A549 (cell line): ENCODE results near the gene HYAL3.

ENCODE experiments used
- CEBPB ChIP-seq, 2 experiments: fragments of >200 bp in 1 of 2; sonication (Bioruptor Twin) in 1 of 2; formaldehyde crosslinking in 1 of 2; IDR thresholded peaks; 2 replicates each; pipeline ENCODE4 v1.6.1; 2012 to 2016
- REST ChIP-seq: fragments of 200-600 bp; sonication (generic); IDR thresholded peaks from 2 replicates; pipeline ENCODE4 v1.6.1; 2016; ENCODE audit warnings: antibody characterized with exemption, mild to moderate bottlenecking, moderate library complexity

DNA sequence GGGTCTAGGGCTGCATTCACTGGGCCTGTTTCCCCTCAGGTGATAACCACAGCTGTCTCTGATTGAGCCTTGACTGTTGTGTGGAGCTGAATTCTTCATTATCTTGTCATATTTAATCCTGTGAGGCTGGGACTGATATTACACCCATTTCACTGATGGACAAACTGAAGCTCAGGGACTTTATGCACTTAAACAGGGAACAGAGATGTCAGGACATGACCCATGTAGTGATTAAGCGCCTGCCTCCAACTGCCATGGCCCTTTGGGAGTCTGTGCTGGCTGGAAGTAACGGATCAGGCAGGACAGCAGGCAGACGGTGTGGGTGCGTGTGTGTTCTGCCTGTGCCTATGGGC is 55.7 kb downstream of the HYAL3 start:
- TF ChIP-seq CEBPB (IDR thresholded peaks at IDR 0.05) (no peak), REST (no peak)
